ENCODE data around the gene CACNA2D2. TPM values are rescaled to one million over a fixed set of nuclear protein-coding genes. Genes with fewer than 3 reads are reported as not detected.

CACNA2D2 gene
- total RNA-seq, 1 experiment from 2014 or later: not detected

DNA sequence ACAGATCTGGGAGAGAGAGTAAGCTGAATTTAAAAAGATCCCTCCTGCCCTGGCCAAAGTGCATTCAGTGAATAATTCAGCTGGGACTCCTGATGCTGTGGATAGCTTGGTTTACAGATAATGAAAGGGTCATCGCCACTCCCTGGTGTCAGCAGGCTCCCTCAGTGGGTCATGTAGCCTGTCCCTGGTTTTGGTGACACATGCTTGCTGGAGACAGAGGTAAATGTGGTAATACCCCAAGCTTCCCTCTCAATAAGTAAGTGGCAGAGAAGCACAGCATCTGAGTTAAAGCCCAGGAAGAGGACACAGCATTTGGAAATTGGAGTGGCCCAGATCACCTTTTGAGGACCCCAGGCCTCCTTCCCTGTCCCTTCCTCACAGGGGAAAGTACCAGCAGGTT lies 146.0 kb downstream of the CACNA2D2 start:
- Histone ChIP-seq H3F3A (ENCODE audit: insufficient read depth, low read depth) (peaks cover 5% of the 10 kb centered on the region; the same call in 1 of the 2 replicates), H3K27me3 (ENCODE audit: insufficient read depth, low read depth) (no peaks in the 10 kb centered on the region), H3K79me2 (ENCODE audit: low read depth) (peaks cover 38% of the 10 kb centered on the region), H4K20me1 (ENCODE audit: insufficient read depth) (peaks cover 22% of the 10 kb centered on the region), H3K4me1 (replicated peaks; ENCODE audit: insufficient read depth) (peaks cover 27% of the 10 kb centered on the region), H2AFZ (no peak overlapping the region), H3K9me3 (ENCODE audit: insufficient read depth, low read depth) (no peaks in the 10 kb centered on the region), H3K36me3 (ENCODE audit: low read depth) (0 out of 2 replicates have a peak, but pooled peaks cover 4% of the 10 kb centered on the region), H3K4me3 (peak overlapping the region; percentile 86; the same call in 1 of the 2 replicates), H3K27ac (no peak overlapping the region), H3K9me2 (ENCODE audit: insufficient read depth) (no peaks in the 10 kb centered on the region), H3K4me2 (peak overlapping the region; percentile 89)
- no TSS peak for BruUV-seq (replicated peaks)
- intact Hi-C loops (cut with micrococcal nuclease; ENCODE audit: unreplicated experiment): loop anchor here (5.0 kb wide), 1 partner anchor 1030 kb away; the partner anchor contains the start of gene MANF
- DNase-seq: no peak
- POLR2A ChIA-PET (ENCODE audit: unreplicated experiment): no interaction called here
- CTCF ChIA-PET: no interaction called here
- TF ChIP-seq EZH2 (IDR thresholded peaks at IDR 0.05; ENCODE audit: low read depth): no peak

DNA sequence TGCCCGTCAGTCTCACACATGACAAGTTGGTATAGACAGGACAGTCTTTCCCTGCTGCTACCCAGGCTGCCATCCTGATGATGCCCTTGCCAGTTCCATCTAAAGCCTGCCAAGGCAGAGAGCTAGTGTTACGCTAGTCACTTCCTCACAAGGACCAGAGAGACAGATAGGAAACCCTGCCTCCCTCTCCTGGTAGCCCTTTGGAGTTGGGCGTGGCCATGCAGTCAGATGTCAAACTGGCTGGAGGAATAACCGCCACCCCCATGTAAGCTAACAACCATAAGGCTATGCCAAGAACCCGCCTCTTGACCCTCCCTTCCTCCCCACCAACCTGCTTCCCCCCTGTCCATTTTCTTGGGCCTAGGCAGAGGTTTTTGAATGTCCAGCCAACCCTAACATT lies 146.9 kb downstream of the CACNA2D2 start:
- no peaks in the 10 kb centered on the region for H3K9me3 ChIP-seq (ENCODE audit: insufficient read depth, low read depth)
- no TSS peak for BruUV-seq (replicated peaks)
- H3K4me3 ChIP-seq: peak overlapping the region; percentile 86; the same call in 1 of the 2 replicates
- H3K79me2 ChIP-seq (ENCODE audit: low read depth): peaks cover 43% of the 10 kb centered on the region
- ChIA-PET POLR2A (ENCODE audit: unreplicated experiment) (no interaction called here), CTCF (no interaction called here)
- intact Hi-C loops (cut with micrococcal nuclease; ENCODE audit: unreplicated experiment): loop anchor here (5.0 kb wide), 1 partner anchor 1031 kb away; the partner anchor contains the start of gene MANF
- H3K27me3 ChIP-seq (ENCODE audit: insufficient read depth, low read depth): no peaks in the 10 kb centered on the region
- peaks cover 30% of the 10 kb centered on the region for H3K4me1 ChIP-seq (replicated peaks; ENCODE audit: insufficient read depth)
- H3K4me2 ChIP-seq: peak overlapping the region; percentile 89
- H3F3A ChIP-seq (ENCODE audit: insufficient read depth, low read depth): peaks cover 5% of the 10 kb centered on the region; the same call in 1 of the 2 replicates
- H3K9me2 ChIP-seq (ENCODE audit: insufficient read depth): no peaks in the 10 kb centered on the region
- H4K20me1 ChIP-seq (ENCODE audit: insufficient read depth): peaks cover 22% of the 10 kb centered on the region
- H3K27ac ChIP-seq: no peak overlapping the region
- H2AFZ ChIP-seq: no peak overlapping the region
- DNase-seq: no peak
- no peak for TF ChIP-seq EZH2 (IDR thresholded peaks at IDR 0.05; ENCODE audit: low read depth)
- TF ChIP-seq, protein P1, sequence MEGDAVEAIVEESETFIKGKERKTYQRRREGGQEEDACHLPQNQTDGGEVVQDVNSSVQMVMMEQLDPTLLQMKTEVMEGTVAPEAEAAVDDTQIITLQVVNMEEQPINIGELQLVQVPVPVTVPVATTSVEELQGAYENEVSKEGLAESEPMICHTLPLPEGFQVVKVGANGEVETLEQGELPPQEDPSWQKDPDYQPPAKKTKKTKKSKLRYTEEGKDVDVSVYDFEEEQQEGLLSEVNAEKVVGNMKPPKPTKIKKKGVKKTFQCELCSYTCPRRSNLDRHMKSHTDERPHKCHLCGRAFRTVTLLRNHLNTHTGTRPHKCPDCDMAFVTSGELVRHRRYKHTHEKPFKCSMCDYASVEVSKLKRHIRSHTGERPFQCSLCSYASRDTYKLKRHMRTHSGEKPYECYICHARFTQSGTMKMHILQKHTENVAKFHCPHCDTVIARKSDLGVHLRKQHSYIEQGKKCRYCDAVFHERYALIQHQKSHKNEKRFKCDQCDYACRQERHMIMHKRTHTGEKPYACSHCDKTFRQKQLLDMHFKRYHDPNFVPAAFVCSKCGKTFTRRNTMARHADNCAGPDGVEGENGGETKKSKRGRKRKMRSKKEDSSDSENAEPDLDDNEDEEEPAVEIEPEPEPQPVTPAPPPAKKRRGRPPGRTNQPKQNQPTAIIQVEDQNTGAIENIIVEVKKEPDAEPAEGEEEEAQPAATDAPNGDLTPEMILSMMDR (conservative IDR thresholded peaks at IDR 0.05): no peak
- H3K36me3 ChIP-seq (ENCODE audit: low read depth): 0 out of 2 replicates have a peak, but pooled peaks cover 4% of the 10 kb centered on the region

DNA sequence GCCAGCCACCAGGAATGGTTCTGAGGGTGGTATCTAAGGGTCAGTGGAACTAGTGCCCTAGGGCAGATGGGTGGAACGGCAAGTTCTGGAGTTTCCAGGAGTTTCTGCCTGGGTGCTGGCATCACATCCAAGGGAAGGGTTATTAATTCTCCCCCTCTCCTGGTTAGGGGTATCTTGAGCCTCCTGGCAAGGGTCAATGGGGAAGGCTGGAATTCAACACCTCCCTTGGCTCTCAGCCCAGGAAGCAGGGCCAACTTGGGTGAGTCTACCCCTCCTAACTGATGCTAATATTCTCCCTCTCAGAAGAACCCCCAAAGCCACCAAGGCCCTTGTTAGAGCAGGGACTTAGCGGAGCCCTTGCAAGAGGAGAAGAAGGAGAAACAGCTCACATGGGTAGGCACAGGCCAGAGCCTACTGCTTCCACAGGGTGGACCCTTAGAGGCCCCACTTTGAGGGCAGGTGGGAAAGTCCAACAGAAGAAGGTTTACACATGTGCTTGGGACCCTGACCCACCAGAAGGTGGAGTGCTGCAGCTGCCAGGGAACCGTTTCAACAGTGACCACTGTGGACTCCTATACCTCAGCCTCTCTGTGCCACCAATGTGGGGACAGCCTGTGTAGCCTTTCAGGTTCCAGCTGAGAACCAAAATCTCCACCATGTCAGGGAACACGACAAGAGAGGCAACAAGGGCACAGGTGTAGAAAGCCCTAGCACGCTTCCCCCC lies 147.4 kb downstream of the CACNA2D2 start:
- TF ChIP-seq, protein P1 (conservative IDR thresholded peaks at IDR 0.05): no peak
- TF ChIP-seq EZH2 (IDR thresholded peaks at IDR 0.05; ENCODE audit: low read depth): no peak
- H3K36me3 ChIP-seq (ENCODE audit: low read depth): 0 out of 2 replicates have a peak, but pooled peaks cover 4% of the 10 kb centered on the region
- CTCF ChIA-PET: no interaction called here
- intact Hi-C loops (cut with micrococcal nuclease; ENCODE audit: unreplicated experiment): loop anchor here (5.0 kb wide), 1 partner anchor 1031 kb away; the partner anchor contains the start of gene MANF
- H3F3A ChIP-seq (ENCODE audit: insufficient read depth, low read depth): peaks cover 5% of the 10 kb centered on the region; the same call in 1 of the 2 replicates
- no peak for DNase-seq
- POLR2A ChIA-PET (ENCODE audit: unreplicated experiment): no interaction called here
- H3K27ac ChIP-seq: no peak overlapping the region
- no peak overlapping the region for H3K4me3 ChIP-seq
- peaks cover 47% of the 10 kb centered on the region for H3K79me2 ChIP-seq (ENCODE audit: low read depth)
- H4K20me1 ChIP-seq (ENCODE audit: insufficient read depth): peaks cover 22% of the 10 kb centered on the region
- H3K4me2 ChIP-seq: peak overlapping the region; percentile 89; the same call in 1 of the 2 replicates
- H3K27me3 ChIP-seq (ENCODE audit: insufficient read depth, low read depth): no peaks in the 10 kb centered on the region
- H3K9me3 ChIP-seq (ENCODE audit: insufficient read depth, low read depth): no peaks in the 10 kb centered on the region
- no peaks in the 10 kb centered on the region for H3K9me2 ChIP-seq (ENCODE audit: insufficient read depth)
- peaks cover 34% of the 10 kb centered on the region for H3K4me1 ChIP-seq (replicated peaks; ENCODE audit: insufficient read depth)
- H2AFZ ChIP-seq: no peak overlapping the region
- BruUV-seq (replicated peaks): no TSS peak

All from PC-9 (cell line).